BJ (cell line): ENCODE data around the gene ZNF273. TPM values are rescaled to one million over a fixed set of nuclear protein-coding genes. Genes with fewer than 3 reads are reported as not detected.
A peak's percentile ranks its signal among the peaks of the same experiment; 100 is the strongest.
"Not testable (repeated sequence)": the region's sequence is repeated elsewhere in the genome, so short reads cannot be mapped to it uniquely, and the experiment has no call there.

Experiments
- CTCF ChIA-PET: fragments of 350-600 bp; formaldehyde crosslinking; extraction: SDS; loops from one replicate; lab custom pipeline; 2021; ENCODE audit warnings: antibody characterized with exemption, inconsistent platforms; lab: Yijun Ruan, JAX
- POLR2A ChIA-PET: fragments of 300-600 bp; sonication (Branson Sonifier 250); formaldehyde crosslinking; extraction: SDS; loops from one replicate; lab custom pipeline; 2021; ENCODE audit warnings: antibody characterized with exemption; lab: Charles Lee
- DNase-seq: peaks from one replicate; pipeline ENCODE4 v3.0.0-alpha.2; 2011; ENCODE audit warnings: low read depth
- H3K27me3 ChIP-seq: 2 replicates; pipeline ENCODE4 v1.6.0; 2011; ENCODE audit warnings: low read length; ENCODE audit not compliant: control insufficient read depth, insufficient read depth
- H3K36me3 ChIP-seq: 2 replicates; pipeline ENCODE4 v1.5.1; 2011; ENCODE audit warnings: low read length; ENCODE audit not compliant: control insufficient read depth, insufficient read depth
- H3K4me3 ChIP-seq: 2 replicates; pipeline ENCODE4 v1.5.1; 2011; ENCODE audit warnings: low read depth, mild to moderate bottlenecking, control low read depth, low read length
- polyA plus RNA-seq: library from polyadenylated mRNA; depleted of rRNA; stranded (reverse); fragments of >200 nt; gene quantifications from 2 replicates; pipeline ENCODE4 v1.2.3, GENCODE V29; 2011
- TF ChIP-seq, protein P1 (sequence below): IDR thresholded peaks from 2 replicates; pipeline ENCODE4 v1.5.1; 2011; ENCODE audit warnings: low read depth, mild to moderate bottlenecking, control low read depth, inconsistent platforms, low read length, moderate library complexity; ENCODE audit not compliant: insufficient read depth

The ZNF273 gene
- polyA plus RNA-seq, 1 experiment = 1.3 TPM

DNA sequence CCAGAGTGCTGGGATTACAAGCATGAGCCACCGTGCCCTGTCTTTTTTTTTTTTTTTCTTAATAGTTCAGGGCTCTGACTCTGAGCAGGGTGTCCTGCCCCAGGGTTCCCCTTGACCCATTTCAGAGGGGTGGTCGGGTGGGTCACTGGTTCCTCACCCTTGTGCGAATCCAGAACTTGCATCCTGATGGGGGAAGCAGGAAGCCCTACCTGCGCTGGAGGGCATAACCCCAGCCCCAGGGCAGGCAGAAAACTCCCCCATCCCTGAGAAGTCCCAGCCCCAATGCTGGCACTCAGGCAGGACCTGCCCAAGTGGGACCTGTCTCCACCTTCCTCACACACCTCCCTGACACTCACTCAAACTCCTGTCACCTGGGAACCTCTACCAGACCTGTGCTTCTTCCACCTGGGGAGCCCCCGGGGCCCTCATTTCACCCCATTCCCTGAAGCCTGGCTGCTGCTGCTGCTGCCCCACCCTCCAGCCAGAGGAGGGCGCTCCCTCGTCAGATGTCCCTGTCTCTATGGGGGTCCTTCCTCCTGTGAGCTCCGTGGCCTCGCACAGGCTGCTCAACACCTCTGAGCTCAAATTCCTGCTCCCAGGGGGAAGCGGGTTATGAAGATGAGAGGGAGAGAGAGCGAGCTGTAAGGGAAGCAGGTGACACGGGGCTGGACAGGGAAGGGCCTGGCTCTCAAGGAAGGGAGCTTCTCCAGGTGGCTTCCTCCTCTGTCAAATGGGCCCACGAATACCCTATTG lies 15.1 kb upstream of the ZNF273 start:
- TF ChIP-seq, protein P1, sequence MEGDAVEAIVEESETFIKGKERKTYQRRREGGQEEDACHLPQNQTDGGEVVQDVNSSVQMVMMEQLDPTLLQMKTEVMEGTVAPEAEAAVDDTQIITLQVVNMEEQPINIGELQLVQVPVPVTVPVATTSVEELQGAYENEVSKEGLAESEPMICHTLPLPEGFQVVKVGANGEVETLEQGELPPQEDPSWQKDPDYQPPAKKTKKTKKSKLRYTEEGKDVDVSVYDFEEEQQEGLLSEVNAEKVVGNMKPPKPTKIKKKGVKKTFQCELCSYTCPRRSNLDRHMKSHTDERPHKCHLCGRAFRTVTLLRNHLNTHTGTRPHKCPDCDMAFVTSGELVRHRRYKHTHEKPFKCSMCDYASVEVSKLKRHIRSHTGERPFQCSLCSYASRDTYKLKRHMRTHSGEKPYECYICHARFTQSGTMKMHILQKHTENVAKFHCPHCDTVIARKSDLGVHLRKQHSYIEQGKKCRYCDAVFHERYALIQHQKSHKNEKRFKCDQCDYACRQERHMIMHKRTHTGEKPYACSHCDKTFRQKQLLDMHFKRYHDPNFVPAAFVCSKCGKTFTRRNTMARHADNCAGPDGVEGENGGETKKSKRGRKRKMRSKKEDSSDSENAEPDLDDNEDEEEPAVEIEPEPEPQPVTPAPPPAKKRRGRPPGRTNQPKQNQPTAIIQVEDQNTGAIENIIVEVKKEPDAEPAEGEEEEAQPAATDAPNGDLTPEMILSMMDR = peak; percentile 39
- H3K4me3 ChIP-seq = no peak overlapping the region
- no peaks in the 10 kb centered on the region for H3K36me3 ChIP-seq
- no peak for DNase-seq
- ChIA-PET POLR2A (no interaction called here), CTCF (interaction anchor here (1.1 kb wide), 1 partner anchor 40 kb away, joined by 3 read pairs; no protein-coding TSS in a partner anchor)
- H3K27me3 ChIP-seq = peaks cover 27% of the 10 kb centered on the region

GRCh38 chr7:64888561-64888900 lies 14.5 kb upstream of the ZNF273 start:
- H3K36me3 ChIP-seq = no peaks in the 10 kb centered on the region
- H3K27me3 ChIP-seq = peaks cover 27% of the 10 kb centered on the region
- ChIA-PET CTCF (interaction anchor here (1.1 kb wide), 1 partner anchor 40 kb away, joined by 3 read pairs; no protein-coding TSS in a partner anchor), POLR2A (no interaction called here)
- DNase-seq = no peak
- H3K4me3 ChIP-seq = peak overlapping the region; percentile 24
- TF ChIP-seq, protein P1 = no peak

GRCh38 chr7:64888901-64889685 lies 14.0 kb upstream of the ZNF273 start:
- ChIA-PET POLR2A (no interaction called here), CTCF (interaction anchor here (1.3 kb wide), 1 partner anchor 18 kb away, joined by 3 read pairs; no protein-coding TSS in a partner anchor)
- peaks cover 27% of the 10 kb centered on the region for H3K27me3 ChIP-seq
- DNase-seq = no peak
- H3K36me3 ChIP-seq = no peaks in the 10 kb centered on the region
- peak overlapping the region; percentile 24 for H3K4me3 ChIP-seq
- TF ChIP-seq, protein P1 = no peak

DNA sequence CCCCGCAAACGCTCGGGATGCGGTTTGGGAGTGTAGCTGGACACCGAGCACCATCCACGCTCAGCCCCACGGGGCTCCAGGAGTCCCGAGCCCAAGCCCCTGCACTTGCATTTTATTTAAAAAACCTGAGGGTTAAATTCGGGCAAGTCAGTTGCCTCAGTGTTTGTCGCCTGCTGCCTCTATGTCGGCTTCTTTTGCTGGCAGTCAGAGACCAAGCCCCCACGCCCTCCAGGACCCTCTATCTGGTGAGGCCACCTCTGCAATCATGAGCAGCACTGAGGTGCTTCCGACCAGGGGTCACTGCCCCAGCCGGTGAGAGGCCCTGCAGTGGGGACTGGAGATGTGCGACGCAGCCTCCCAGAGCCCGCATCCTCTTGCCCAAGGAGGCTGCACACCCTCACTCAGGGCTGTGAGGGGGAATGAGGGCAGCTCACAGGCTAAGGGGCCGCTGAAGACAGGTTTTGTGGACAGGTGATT lies 13.3 kb upstream of the ZNF273 start:
- no peaks in the 10 kb centered on the region for H3K36me3 ChIP-seq
- peaks cover 27% of the 10 kb centered on the region for H3K27me3 ChIP-seq
- ChIA-PET POLR2A (no interaction called here), CTCF (interaction anchor here (1.3 kb wide), 1 partner anchor 17 kb away, joined by 3 read pairs; no protein-coding TSS in a partner anchor)
- TF ChIP-seq, protein P1 = no peak
- no peak for DNase-seq
- no peak overlapping the region for H3K4me3 ChIP-seq

- H3K36me3 ChIP-seq, DNase-seq, H3K4me3 ChIP-seq, POLR2A ChIA-PET: not testable (repeated sequence)
- CTCF ChIA-PET = interaction anchor here (1.3 kb wide), 1 partner anchor 17 kb away, joined by 3 read pairs; no protein-coding TSS in a partner anchor
- H3K27me3 ChIP-seq = peaks cover 27% of the 10 kb centered on the region
Observed at GRCh38 chr7:64890273-64890672, 12.8 kb upstream of the ZNF273 start.
